Liver (tissue), 3 donors: ENCODE measurements around the gene ZNF83.

Experiments used
- ATF3 ChIP-seq: IDR thresholded peaks from 2 replicates; pipeline ENCODE4 v1.6.1; 2016; ENCODE audit warnings: antibody characterized with exemption
- CTCF ChIP-seq: fragments of 150-350 bp; IDR thresholded peaks from 2 replicates; pipeline ENCODE4 v1.5.1; 2017; ENCODE audit warnings: improper control_type of control experiment, low read depth, low read length; ENCODE audit not compliant: missing input control
- EGR1 ChIP-seq, 2 donors: IDR thresholded peaks; 2 replicates each; pipeline ENCODE4 v1.6.1; 2016 to 2018; ENCODE audit warnings: antibody characterized with exemption in 2 of 2, low read depth in 2 of 2
- GABPA ChIP-seq, 2 donors: IDR thresholded peaks in 1 of 2; conservative IDR thresholded peaks in 1 of 2; 2 replicates each; pipeline ENCODE4 v1.6.1; 2016; ENCODE audit warnings: antibody characterized with exemption in 2 of 2, mild to moderate bottlenecking in 1 of 2, moderate library complexity in 1 of 2
- HNF4G ChIP-seq: IDR thresholded peaks from 2 replicates; pipeline ENCODE4 v1.6.1; 2016; ENCODE audit warnings: antibody characterized with exemption
- JUND ChIP-seq, 2 donors: IDR thresholded peaks; 2 replicates each; pipeline ENCODE4 v1.6.1; 2016; ENCODE audit warnings: antibody characterized with exemption in 2 of 2
- RAD21 ChIP-seq, 2 donors: IDR thresholded peaks; 2 replicates each; pipeline ENCODE4 v1.6.1; 2016; ENCODE audit warnings: antibody characterized with exemption in 2 of 2, mild to moderate bottlenecking in 2 of 2
- REST ChIP-seq: IDR thresholded peaks from 2 replicates; pipeline ENCODE4 v1.6.1; 2016; ENCODE audit warnings: antibody characterized with exemption, mild to moderate bottlenecking
- RXRA ChIP-seq, 2 donors: IDR thresholded peaks; 2 replicates each; pipeline ENCODE4 v1.6.1; 2017 to 2018; ENCODE audit warnings: antibody characterized with exemption in 2 of 2, mild to moderate bottlenecking in 1 of 2
- SP1 ChIP-seq: IDR thresholded peaks from 2 replicates; pipeline ENCODE4 v1.6.1; 2018; ENCODE audit warnings: antibody characterized with exemption, mild to moderate bottlenecking
- TAF1 ChIP-seq: conservative IDR thresholded peaks from 2 replicates; pipeline ENCODE4 v1.6.1; 2016; ENCODE audit warnings: antibody characterized with exemption, mild to moderate bottlenecking
- YY1 ChIP-seq: IDR thresholded peaks from 2 replicates; pipeline ENCODE4 v1.6.1; 2016; ENCODE audit warnings: antibody characterized with exemption, mild to moderate bottlenecking
- ZBTB33 ChIP-seq: IDR thresholded peaks from 2 replicates; pipeline ENCODE4 v1.6.1; 2016; ENCODE audit warnings: antibody characterized with exemption
- TF ChIP-seq, protein P1 (sequence below): IDR thresholded peaks from 2 replicates; pipeline ENCODE4 v1.6.1; 2016; ENCODE audit warnings: antibody characterized with exemption
- donor health status: healthy.
- donor health status: healthy.

DNA sequence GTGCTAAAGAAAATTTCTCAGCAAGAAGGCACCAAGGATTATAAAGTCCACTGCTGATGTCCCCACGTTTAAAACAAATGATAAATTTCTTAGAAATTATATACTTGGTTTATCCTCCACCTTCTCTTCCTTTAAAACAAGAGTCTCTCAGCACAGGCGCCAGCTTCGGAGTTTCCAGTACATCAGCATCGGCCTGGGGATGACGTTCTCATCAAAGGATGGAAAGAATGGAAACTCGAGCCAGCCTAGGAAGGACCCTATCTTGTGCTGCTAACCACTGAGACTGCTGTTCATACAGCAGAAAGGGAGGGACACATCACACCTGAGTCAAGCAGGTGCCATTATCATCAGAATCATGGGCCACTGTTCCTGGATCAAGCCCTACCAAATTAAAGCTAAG is 29.8 kb upstream of the ZNF83 start:
- TF ChIP-seq GABPA (IDR thresholded peaks at IDR 0.05 in 1 of 2, conservative IDR thresholded peaks at IDR 0.05 in 1 of 2) (no peak), CTCF (no peak), REST (no peak), ATF3 (no peak), EGR1 (IDR thresholded peaks at IDR 0.05; ENCODE audit: low read depth in 2 of 2) (no peak), TAF1 (no peak), SP1 (no peak), ZBTB33 (no peak), YY1 (no peak), JUND (IDR thresholded peaks at IDR 0.05) (no peak), RAD21 (IDR thresholded peaks at IDR 0.05) (no peak), HNF4G (no peak), RXRA (IDR thresholded peaks at IDR 0.05) (no peak)
- TF ChIP-seq, protein P1, sequence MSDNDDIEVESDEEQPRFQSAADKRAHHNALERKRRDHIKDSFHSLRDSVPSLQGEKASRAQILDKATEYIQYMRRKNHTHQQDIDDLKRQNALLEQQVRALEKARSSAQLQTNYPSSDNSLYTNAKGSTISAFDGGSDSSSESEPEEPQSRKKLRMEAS = no peak
